Gastroesophageal sphincter (tissue), 3 donors: ENCODE measurements around the gene MYCN.

Experiments used
- CTCF ChIP-seq, 4 experiments: fragments of 200-600 bp in 2 of 4; fragments of 450-650 bp in 2 of 4; sonication (generic) in 1 of 4; IDR thresholded peaks; one replicate each; pipeline ENCODE4 v1.5.1; 2017 to 2019; ENCODE audit warnings: antibody characterized with exemption in 4 of 4, mild to moderate bottlenecking in 2 of 4, moderate library complexity in 2 of 4
- POLR2AphosphoS5 ChIP-seq: sonication (generic); formaldehyde crosslinking; IDR thresholded peaks from one replicate; pipeline ENCODE4 v1.6.1; 2017; ENCODE audit warnings: antibody characterized with exemption

- no peak for TF ChIP-seq POLR2AphosphoS5
- TF ChIP-seq CTCF (IDR thresholded peaks at IDR 0.05): no peak
Observed at GRCh38 chr2:15964936-15965563, 24.7 kb downstream of the MYCN start.
